GM18517 (cell line): ENCODE results near the gene DPEP3.
A peak's percentile ranks its signal among the peaks of the same experiment; 100 is the strongest.
"Not testable (repeated sequence)": the region's sequence is repeated elsewhere in the genome, so short reads cannot be mapped to it uniquely, and the experiment has no call there.

Experiments
- ATAC-seq: cut with Tn5 transposase; IDR thresholded peaks from one replicate; pipeline ENCODE4 v1.9.1; 2021; ENCODE audit warnings: mild to moderate bottlenecking, moderate library complexity; ENCODE audit not compliant: unreplicated experiment

The DPEP3 gene

DNA sequence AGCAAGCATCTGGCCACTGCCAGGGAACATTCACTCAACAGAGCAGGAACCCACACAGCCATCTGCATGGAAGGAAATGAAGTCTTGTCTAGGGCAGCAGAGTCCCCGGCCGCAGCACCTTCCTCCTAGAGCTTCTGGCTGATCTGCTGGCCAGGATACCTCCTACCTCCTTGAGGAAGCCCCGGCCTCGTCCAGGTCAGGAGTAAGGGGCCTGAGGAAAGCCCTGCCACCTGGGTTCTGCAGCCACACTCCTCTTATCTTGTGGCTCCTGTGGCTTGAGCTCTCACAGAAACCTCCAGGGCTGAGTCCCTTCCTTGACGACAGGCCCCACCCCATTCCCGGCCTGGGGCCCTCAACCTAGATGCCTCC, 13.7 kb upstream of the DPEP3 start:
- ATAC-seq, result not testable (repeated sequence)

DNA sequence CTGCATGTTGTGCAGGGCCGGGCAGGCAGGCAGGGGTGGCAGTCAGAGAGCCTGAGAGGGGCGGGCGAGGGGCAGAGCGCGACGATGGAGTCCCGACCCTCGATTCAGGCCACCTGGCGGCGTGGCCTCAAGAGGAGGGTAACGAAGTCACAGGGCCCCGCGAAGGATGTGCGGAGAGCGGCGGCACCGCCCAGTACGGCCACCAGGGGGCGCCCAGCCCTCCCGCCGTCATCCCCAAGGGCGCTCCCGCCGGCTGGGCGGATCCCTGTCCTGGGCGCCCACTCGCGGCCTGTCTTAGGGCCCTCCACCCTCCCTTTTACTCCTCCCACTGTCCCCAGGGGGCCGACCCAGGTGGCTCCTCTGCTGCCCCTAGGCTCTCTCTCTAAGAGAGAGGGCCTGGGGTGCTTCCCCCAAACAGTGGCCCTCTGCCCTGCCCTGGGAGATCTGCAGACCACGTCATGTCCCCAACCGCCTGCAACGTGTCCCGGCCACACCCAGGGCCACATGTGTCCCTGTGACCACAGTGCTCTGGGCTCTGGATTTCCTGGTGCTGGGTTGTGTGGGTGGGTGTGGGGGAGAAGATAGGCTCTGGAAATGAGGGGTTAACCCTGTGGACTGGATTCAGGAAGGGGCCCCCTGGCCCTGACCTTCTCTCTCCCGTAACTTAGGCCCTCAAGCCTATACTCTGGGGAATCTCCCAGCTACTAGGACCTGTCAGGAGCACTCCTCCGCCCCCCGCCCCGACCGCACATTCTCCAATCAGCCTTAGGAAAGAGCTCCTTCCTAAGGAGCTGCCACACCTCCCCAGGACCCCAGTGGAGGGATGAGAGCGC, 13.1 kb upstream of the DPEP3 start:
- ATAC-seq, result peak; percentile 60

DNA sequence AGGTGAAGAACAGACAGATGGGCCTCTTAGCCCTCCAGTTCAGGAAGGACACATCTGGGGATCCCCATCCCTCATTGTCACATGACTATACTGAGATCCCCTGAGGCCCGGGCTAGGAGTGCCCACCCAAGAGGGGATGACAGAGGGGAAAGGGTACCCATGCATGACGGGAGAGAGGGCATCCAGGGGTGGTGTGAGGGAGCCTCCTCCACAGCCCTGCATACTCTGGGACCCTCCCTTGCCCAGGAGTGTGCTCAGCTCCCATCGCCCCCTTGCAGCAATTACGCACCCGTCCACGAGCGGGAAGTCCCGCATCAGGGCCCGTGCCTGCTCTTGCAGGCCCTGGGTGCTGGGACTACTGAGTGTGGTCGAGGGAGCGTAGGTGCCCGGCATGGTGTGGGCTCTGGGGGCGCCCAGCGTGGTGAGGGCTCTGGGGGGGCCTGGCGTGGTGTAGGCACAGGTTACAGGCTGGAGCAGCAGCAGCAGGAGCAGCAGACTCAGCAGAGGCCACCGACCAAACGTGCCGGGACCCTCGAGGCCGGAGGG, 12.4 kb upstream of the DPEP3 start:
- no peak for ATAC-seq

DNA sequence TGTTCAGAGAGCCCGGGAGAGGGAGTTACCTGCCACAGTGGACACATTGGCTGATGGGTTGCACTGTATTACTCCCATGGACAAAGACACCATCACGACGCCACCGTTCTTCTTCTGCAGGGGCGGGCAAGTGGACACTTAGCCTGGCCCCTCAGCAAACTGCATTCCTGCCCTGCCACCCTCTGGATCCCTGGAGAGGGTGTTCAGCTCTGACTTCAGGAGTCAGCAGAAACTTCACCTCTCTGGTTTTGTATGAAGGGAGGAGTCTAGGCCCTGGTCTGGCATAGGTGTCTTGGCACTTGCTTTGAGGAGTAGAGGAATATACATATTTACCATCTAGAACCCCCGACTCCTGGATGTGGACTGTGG, 9.7 kb upstream of the DPEP3 start:
- ATAC-seq, result no peak

DNA sequence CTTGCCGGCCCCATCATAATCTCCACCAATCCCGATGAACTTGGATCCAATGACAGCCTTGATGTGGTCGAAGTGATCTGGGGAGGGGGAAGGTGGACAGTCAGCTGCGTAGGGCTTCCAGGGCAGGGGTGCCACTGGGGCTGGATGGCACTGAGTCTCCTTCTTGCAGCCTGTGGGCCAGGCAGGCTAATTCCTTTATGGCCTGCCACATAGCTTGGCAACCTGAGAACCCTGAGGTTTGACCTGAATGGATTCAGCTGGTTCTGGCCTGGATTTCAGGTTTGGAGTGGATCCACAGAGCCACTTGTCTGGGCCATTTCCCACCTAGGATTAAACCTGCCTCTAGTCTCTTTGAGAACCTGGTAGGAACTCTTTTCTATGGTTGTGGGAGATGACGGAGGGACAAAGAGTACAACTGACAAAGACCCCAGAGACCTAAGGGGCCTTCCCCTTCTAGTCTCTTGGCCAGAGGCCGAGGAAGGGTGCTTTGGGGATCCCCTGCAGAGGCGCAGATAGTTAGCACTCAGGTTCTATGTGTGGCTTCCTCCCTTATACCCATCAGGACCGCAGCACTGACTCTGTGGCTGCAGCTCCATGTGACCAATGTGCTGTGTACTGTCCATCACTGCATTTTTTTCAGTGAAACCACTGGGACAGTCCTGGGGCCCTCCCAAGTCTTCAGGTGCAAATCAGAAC, 9.2 kb upstream of the DPEP3 start:
- no peak for ATAC-seq

DNA sequence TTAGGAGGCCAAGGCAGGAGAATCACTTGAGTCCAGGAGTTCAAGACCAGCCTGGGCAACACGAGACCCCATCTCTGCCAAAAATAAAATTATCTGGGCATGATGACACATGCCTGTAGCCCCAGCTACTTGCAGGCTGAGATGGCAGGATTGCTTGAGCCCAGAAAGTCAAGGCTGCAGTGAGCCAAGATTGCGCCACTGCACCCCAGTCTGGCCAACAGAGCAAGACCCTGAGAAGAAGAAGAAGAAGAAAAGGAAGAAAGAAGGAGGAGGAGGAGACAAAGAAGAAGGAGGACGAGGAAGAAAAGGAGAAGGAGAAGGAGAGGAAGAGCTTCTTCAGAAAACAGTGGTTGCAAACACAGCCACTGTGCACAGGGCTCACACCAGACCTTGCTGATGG, 8.4 kb upstream of the DPEP3 start:
- ATAC-seq, result no peak

GRCh38 chr16:67987460-67988160, 7.3 kb upstream of the DPEP3 start:
- no peak for ATAC-seq

DNA sequence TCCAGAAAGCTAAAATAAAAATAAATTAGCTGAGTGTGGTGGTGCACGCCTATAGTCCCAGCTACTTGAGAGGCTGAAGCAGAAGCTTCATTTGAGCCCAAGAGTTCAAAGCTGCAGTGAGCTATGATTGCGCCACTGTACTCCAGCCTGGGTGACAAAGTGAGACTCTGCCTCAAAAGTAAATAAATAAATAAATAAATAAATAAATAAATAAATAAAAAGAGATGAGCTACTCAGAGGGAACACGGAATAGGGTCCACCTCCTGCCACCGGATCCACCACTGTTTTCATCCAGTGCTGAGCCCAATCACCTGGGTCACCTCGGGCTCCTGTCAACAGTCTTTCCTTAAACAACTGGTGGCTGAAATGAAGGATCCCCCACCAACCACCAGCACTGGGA, 6.7 kb upstream of the DPEP3 start:
- ATAC-seq, result no peak

- ATAC-seq, result no peak
Observed at GRCh38 chr16:67982011-67982696, 1.9 kb upstream of the DPEP3 start.

GRCh38 chr16:67977469-67978227, 2.7 kb downstream of the DPEP3 start:
- no peak for ATAC-seq

GRCh38 chr16:67977005-67977404, 3.3 kb downstream of the DPEP3 start:
- ATAC-seq, result no peak

DNA sequence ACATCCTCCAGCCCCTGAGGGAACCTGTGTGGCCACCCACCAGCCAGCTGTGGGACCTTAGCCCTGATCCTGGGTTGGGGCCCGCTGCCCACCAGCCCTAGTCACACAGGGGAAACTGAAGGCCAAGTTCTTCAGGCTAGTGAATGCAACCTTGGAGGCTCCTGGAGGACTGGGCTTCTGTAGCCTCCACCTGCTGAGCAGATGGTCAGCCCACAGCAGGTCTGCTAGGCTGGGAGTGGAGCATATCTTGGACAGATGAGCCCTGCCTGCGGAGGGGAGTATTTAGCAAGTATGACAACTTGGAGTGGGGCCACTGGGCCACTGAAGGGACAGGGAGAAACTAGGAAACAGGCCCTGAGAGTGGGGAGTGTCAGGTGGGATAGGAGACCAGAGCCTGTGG, 4.1 kb downstream of the DPEP3 start:
- no peak for ATAC-seq

DNA sequence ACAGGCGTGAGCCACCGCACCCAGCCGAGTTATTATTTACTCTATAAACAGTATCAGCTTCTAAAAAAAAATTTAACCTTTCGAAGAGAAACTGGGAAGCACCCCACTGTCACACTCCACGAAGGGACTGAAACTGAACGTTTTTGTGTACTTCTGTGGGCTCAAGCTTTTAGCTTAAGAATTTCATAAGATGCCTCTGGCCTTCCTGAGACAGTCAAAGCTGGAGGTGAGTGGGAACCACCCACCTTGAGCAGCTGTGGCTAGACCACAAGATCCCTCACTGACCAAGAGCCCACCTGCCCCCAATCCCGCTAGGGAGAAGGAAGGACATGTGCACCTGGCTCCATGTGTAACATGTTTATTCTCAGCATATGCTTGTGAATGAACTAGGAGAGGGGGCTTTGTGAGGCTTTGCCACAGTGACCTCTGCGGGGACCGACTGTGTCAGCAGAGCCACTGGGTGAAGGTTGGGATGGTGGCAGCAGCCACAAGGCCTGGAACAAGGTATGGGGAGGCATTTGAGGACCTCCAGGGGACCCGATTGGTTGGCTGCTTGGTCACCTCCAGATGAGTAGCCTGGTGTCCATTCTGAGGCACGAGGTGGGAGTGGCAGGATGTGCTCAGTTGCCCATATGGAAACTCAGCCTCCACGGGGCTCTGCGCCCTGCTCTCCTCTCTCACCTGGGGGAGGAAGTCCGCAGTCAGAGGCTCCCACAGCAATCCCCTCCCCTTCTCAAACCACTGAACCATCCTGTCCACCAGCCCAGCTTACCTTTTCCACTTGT, 4.8 kb downstream of the DPEP3 start:
- ATAC-seq, result no peak

DNA sequence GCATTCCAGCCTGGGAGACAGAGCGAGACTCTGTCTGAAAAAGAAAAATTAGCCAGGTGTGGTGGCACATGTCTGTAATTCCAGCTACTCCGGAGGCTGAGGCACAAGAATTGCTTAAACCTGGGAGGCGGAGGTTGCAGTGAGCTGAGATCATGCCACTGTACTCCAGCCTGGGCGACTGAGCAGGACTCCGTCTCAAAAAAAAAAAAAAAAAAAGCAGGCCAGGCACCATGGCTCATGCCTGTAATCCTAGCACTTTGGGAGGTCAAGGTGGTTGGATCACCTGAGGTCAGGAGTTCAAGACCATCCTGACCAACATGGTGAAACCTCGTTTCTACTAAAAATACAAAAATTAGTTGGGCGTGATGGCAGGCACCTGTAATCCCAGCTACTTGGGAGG, 8.0 kb downstream of the DPEP3 start:
- not testable (repeated sequence) for ATAC-seq

GRCh38 chr16:67971111-67971510, 9.2 kb downstream of the DPEP3 start:
- ATAC-seq, result no peak

GRCh38 chr16:67969254-67970039, 10.9 kb downstream of the DPEP3 start:
- ATAC-seq, result no peak

DNA sequence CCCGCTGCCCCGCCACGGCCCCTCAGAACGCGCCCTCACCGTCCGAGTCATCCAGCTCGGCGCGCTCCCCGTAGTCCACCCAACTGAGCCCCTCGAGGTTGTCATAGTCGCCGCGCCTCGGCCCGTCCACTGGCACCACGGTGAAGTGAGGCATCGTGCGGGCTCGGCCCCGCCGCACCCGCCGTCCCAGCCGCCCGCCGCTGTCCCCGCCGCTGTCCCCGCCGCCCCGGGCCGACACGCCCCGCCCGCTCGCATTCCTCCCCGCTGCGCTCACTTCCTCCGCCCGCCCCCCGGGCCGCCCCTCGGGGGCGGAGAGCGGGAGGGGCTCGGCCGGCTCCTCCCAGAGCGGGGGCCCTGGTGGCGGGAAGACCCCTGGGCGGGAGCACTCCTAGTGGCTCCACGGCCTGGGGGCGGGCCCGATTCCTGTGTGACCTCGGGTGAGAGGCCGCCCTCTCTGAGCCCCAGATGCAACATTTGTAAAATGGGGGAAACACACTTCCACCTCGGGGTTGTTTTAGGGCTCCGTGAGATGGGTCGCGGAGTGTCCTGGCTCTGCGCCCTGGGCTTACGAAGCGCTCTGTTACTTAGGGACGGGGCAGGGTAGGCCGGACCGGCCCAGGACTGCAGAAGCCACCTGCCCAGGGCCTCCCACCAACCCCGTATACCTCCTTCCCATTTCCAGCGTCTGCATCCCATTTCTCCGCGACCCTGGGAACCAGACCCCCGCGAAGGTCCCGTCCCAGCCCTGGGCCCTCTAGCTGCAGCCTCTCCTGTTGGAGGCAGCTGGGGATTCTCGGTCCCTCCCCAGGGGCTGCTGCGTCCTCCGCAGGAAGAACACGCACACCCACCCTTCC, 11.7 kb downstream of the DPEP3 start, which contains the start of gene SLC12A4:
TSS of gene SLC12A4 (minus strand) at position 238 of the 854 bp plus-strand sequence. CDS start at position 154, 84 bp downstream.
- peak; percentile 58 for ATAC-seq

GRCh38 chr16:67967958-67968399, 12.3 kb downstream of the DPEP3 start:
- ATAC-seq, result peak; percentile 36
